GM12873 (cell line): ENCODE measurements around the gene INTS1.

Experiments used
- CTCF ChIP-seq: IDR thresholded peaks from 2 replicates; pipeline ENCODE4 v1.5.1; 2012; ENCODE audit warnings: low read depth, mild to moderate bottlenecking, moderate library complexity, low read length, control low read depth; ENCODE audit not compliant: insufficient read depth; ENCODE audit errors: missing control alignments

INTS1 gene

GRCh38 chr7:1461646-1462375 lies 42.4 kb downstream of the INTS1 start:
- no peak for TF ChIP-seq CTCF

- no peak for TF ChIP-seq CTCF
Measured at GRCh38 chr7:1460821-1461645, 43.2 kb downstream of the INTS1 start.

- no peak for TF ChIP-seq CTCF
Measured at GRCh38 chr7:1459920-1460820, 44.0 kb downstream of the INTS1 start.

GRCh38 chr7:1459512-1459892 lies 44.7 kb downstream of the INTS1 start:
- no peak for TF ChIP-seq CTCF

GRCh38 chr7:1458683-1459511 lies 45.3 kb downstream of the INTS1 start, which contains the start of gene MICALL2:
TSS of gene MICALL2 (minus strand) at chr7:1459470. CDS start at chr7:1459326, 144 bp downstream.
- no peak for TF ChIP-seq CTCF

GRCh38 chr7:1457949-1458682 lies 46.1 kb downstream of the INTS1 start:
- TF ChIP-seq CTCF, result no peak
